Measurements from ENCODE around the gene TSPAN9. TPM values are rescaled to one million over a fixed set of nuclear protein-coding genes. Genes with fewer than 3 reads are reported as not detected.

TSPAN9 gene
- total and polyA plus RNA-seq, 11 donors: 70.0 to 387 (median 151) TPM

GRCh38 chr12:3316776-3317480 is 239.7 kb downstream of the TSPAN9 start:
- no peak for TF ChIP-seq CTCF (IDR thresholded peaks at IDR 0.05)
- no peak for TF ChIP-seq POLR2A (IDR thresholded peaks at IDR 0.05)
- DNase-seq (peak in 1 of 5 donors; percentile 23), ATAC-seq (no peak)
- Histone ChIP-seq H3K9me3 (no peaks in the 10 kb centered on the region), H3K27ac (no peak overlapping the region), H3K4me1 (peaks cover 3 to 37% (median 24%) of the 10 kb centered on the region in 12 donors), H3K36me3 (no peaks in the 10 kb centered on the region), H3K27me3 (no peaks in the 10 kb centered on the region), H3K4me3 (no peak overlapping the region)
- WGBS, 4 donors: 94 to 96% (median 95%) methylated on average over 12 of the region's 12 CpGs
- intact Hi-C loops (cut with DNase I): loop anchor here in 2 of 10 donors (5.0 to 10.0 kb wide), 2 partner anchors 215 to 338 kb away; no protein-coding TSS in a partner anchor

GRCh38 chr12:3317481-3317815 is 240.3 kb downstream of the TSPAN9 start:
- TF ChIP-seq CTCF (IDR thresholded peaks at IDR 0.05) (no peak), POLR2A (IDR thresholded peaks at IDR 0.05) (no peak)
- Histone ChIP-seq H3K27ac (no peak overlapping the region), H3K27me3 (no peaks in the 10 kb centered on the region), H3K9me3 (no peaks in the 10 kb centered on the region), H3K36me3 (no peaks in the 10 kb centered on the region), H3K4me1 (peaks cover 3 to 32% (median 24%) of the 10 kb centered on the region in 12 donors), H3K4me3 (no peak overlapping the region)
- WGBS, 4 donors: 82 to 92% (median 84%) methylated on average over 4 of the region's 4 CpGs
- intact Hi-C loops (cut with DNase I): loop anchor here in 2 of 10 donors (5.0 to 10.0 kb wide), 2 partner anchors 215 to 337 kb away; no protein-coding TSS in a partner anchor
- ATAC-seq (no peak), DNase-seq (peak in 1 of 5 donors; percentile 3)

- WGBS, 4 donors: 76 to 82% (median 77%) methylated on average over 13 of the region's 13 CpGs
- DNase-seq: peak in 1 of 5 donors; percentile 13
- intact Hi-C loops (cut with DNase I): loop anchor here in 2 of 10 donors (5.0 to 10.0 kb wide), 2 partner anchors 214 to 337 kb away; no protein-coding TSS in a partner anchor
- no peak for ATAC-seq
- Histone ChIP-seq H3K27me3 (no peaks in the 10 kb centered on the region), H3K4me1 (peaks cover 3 to 29% (median 23%) of the 10 kb centered on the region in 12 donors), H3K4me3 (no peak overlapping the region), H3K27ac (no peak overlapping the region), H3K36me3 (no peaks in the 10 kb centered on the region), H3K9me3 (no peaks in the 10 kb centered on the region)
- TF ChIP-seq CTCF (IDR thresholded peaks at IDR 0.05) (no peak), POLR2A (IDR thresholded peaks at IDR 0.05) (no peak)
Observed at GRCh38 chr12:3317841-3318501, 240.8 kb downstream of the TSPAN9 start.

Measured in heart left ventricle (tissue), 16 donors.